Measurements from ENCODE around the gene TBX1. TPM values are rescaled to one million over a fixed set of nuclear protein-coding genes. Genes with fewer than 3 reads are reported as not detected.

The TBX1 gene
- total RNA-seq, 1 donor: not detected

- Histone ChIP-seq H3K27me3 (ENCODE audit: insufficient read depth, low read length) (no peaks in the 10 kb centered on the region), H3K4me1 (ENCODE audit: insufficient read depth, low read length) (no peaks in the 10 kb centered on the region), H3K4me2 (ENCODE audit: insufficient read depth, low read length) (peak overlapping the region; percentile 84), H3K4me3 (ENCODE audit: insufficient read depth, low read length) (no peak overlapping the region), H4K20me1 (ENCODE audit: insufficient read depth, low read length) (no peaks in the 10 kb centered on the region), H3K79me2 (ENCODE audit: insufficient read depth, low read length) (no peaks in the 10 kb centered on the region), H3K9me3 (ENCODE audit: low read depth, low read length) (no peaks in the 10 kb centered on the region), H3K27ac (ENCODE audit: low read depth, low read length) (no peak overlapping the region), H2AFZ (ENCODE audit: low read length) (peak overlapping the region; percentile 91), H3K36me3 (ENCODE audit: insufficient read depth, low read length) (no peaks in the 10 kb centered on the region)
- no peak for DNase-seq (ENCODE audit: insufficient read length, low spot score, missing footprints)
- TF ChIP-seq CTCF (IDR thresholded peaks at IDR 0.05; ENCODE audit: extremely low read depth, low read depth, low read length): no peak
These were observed 30.4 kb upstream of the TBX1 start for GRCh38 chr22:19730198-19730597.

- Histone ChIP-seq H3K27me3 (ENCODE audit: insufficient read depth, low read length) (no peaks in the 10 kb centered on the region), H3K27ac (ENCODE audit: low read depth, low read length) (no peak overlapping the region), H3K4me2 (ENCODE audit: insufficient read depth, low read length) (peak overlapping the region; percentile 84), H3K4me3 (ENCODE audit: insufficient read depth, low read length) (peak overlapping the region; percentile 73), H3K36me3 (ENCODE audit: insufficient read depth, low read length) (no peaks in the 10 kb centered on the region), H4K20me1 (ENCODE audit: insufficient read depth, low read length) (no peaks in the 10 kb centered on the region), H3K79me2 (ENCODE audit: insufficient read depth, low read length) (no peaks in the 10 kb centered on the region), H3K4me1 (ENCODE audit: insufficient read depth, low read length) (no peaks in the 10 kb centered on the region), H3K9me3 (ENCODE audit: low read depth, low read length) (no peaks in the 10 kb centered on the region), H2AFZ (ENCODE audit: low read length) (peak overlapping the region; percentile 91)
- peak; percentile 100 for DNase-seq (ENCODE audit: insufficient read length, low spot score, missing footprints)
- peak; percentile 82 for TF ChIP-seq CTCF (IDR thresholded peaks at IDR 0.05; ENCODE audit: extremely low read depth, low read depth, low read length)
These were observed 29.8 kb upstream of the TBX1 start for GRCh38 chr22:19730655-19731360.

- no peaks in the 10 kb centered on the region for H3K4me1 ChIP-seq (ENCODE audit: insufficient read depth, low read length)
- TF ChIP-seq CTCF (IDR thresholded peaks at IDR 0.05; ENCODE audit: extremely low read depth, low read depth, low read length): no peak
- H3K27me3 ChIP-seq (ENCODE audit: insufficient read depth, low read length): no peaks in the 10 kb centered on the region
- H3K27ac ChIP-seq (ENCODE audit: low read depth, low read length): no peak overlapping the region
- no peak overlapping the region for H2AFZ ChIP-seq (ENCODE audit: low read length)
- DNase-seq (ENCODE audit: insufficient read length, low spot score, missing footprints): no peak
- H3K9me3 ChIP-seq (ENCODE audit: low read depth, low read length): no peaks in the 10 kb centered on the region
- peak overlapping the region; percentile 73 for H3K4me3 ChIP-seq (ENCODE audit: insufficient read depth, low read length)
- H3K79me2 ChIP-seq (ENCODE audit: insufficient read depth, low read length): no peaks in the 10 kb centered on the region
- no peaks in the 10 kb centered on the region for H3K36me3 ChIP-seq (ENCODE audit: insufficient read depth, low read length)
- H4K20me1 ChIP-seq (ENCODE audit: insufficient read depth, low read length): no peaks in the 10 kb centered on the region
- H3K4me2 ChIP-seq (ENCODE audit: insufficient read depth, low read length): peak overlapping the region; percentile 84
These were observed 29.0 kb upstream of the TBX1 start for GRCh38 chr22:19731361-19732135.
